ENCODE measurements around the gene SPATS2.

SPATS2 gene

DNA sequence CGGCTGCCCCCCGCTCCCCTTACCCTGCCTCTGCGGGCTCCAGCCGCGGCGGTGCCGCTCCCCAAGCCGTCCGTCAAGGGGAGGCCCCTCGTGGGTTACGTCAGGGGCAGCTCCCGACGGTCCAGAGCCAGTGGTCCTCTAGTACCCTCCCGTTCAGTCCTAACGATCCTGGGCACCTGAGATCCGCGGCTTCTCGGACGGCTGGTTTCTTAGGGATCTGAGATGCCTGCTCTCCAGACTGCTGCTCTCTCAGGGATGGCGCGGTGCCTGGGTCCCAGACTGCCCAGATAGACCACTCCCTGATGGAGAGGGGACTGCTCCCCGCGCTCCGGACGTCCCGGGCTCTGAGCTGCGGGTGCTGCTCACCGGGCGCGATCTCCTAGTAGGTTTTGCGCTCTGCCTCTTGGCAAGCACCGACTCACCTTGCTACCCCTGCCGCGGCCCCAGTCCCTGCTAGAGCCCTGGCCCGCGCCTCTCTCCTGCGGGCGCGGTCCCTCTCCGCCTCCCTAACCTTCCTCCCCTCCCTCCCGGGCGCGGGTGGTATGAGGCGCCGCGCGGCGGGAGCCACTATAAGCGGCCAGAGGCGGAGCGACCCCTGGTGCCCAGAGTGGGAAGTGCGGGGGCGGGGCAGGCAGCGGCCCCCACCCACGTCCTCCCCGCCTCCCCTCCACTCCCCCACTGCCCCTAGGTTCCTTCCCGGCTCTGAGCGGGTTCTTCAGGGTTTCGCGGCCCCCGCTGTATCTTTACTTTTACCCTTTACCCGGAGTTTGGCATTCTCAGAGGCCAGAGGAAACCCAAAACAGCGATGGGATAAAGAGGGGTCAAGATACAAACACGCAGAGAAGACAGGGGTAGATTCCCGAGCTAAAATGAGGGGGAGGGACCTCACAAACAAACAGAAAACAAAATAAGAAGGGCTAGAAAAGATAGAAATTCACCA is 30.3 kb upstream of the SPATS2 start, which contains the start of gene C1QL4:
Gene C1QL4 (minus strand): TSS at position 544 of the 940 bp plus-strand sequence. CDS start 711 bp downstream, outside the sequence.
- peak; percentile 86 for DNase-seq

DNA sequence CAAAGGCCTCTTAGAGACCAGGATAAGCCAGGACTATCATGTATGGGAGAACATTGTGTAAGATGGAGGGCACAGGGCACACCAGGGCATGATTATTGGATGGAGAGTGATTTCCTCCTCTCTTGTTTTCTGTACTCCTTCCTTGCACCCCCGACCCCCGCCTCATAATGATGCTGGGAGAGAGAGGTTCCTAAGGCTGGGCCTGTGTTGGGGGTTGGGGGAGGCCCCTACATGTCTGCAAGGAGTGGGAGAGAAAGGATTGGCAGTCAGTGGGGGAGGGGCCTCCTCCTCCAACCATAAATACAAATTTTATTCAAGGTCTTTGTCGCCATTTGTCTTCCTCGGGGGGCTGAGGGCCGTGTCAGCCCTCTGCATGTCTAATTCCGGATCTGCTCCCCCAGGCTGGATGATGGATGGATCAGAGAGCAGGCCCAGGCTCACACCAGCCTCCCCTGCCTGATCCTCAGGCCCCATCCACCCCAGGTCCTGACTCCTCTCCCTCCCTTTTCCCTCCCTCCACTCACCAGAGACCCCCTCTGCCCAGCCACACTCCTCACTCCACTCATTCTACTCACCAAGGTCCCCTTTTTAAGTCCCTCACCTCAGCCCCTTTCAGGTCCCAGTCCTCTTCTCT is 28.3 kb upstream of the SPATS2 start:
- DNase-seq, result no peak

DNA sequence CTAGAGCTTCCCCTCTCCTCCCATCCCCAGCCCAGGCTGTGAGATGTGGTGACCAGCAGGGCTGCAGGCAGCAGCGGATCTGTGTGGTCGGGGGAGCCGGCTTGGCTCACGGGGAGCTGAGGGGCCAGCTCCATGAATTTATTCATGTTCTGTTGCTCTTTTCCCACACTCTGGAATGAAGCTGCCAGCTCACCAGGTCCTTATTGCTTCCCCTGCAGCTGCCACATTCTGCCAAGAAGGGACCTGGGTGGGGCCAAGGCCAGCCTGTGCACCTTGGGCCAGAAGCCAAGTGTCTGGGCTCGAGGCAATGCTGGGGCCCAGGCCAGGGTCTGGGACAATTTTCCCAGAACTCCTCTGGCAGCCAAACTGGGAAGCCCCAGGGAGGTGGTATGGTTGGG is 27.8 kb upstream of the SPATS2 start:
- no peak for DNase-seq

DNA sequence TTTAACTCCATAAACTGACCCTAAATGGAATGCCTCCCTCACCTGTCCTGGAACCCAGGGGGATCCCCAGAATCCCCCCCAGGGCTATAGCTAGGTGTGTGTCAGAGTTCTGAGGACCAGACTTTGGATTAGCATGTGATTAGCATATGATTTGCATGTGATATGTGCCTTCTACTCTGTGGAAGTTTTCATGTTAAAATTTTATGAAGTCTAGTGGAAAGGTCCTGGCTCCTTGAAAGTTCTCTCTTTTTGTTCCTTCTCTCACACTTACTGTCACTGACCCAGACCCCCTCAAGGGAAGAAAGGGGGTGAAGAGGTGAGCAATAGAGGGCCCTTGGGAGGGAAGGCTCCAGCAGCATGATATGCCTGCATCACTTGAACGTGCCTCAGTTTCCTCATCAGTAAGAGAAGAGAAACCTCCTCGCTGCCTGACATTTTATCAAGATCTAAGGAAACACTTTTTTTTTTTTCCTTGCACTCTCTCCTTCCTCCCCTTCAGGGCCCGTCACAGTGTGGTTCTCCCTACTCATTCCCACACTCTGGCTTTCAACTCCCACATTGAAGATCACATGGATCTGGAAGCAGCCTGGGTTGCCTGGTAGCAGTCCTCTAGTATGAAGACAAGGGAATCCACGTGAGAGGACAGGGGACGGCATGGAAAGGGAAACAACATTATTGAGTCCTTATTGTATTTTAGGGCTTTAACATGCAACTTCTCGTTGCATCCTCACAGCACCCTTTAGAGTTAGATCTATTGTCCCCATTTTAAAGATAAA is 27.0 kb upstream of the SPATS2 start:
- DNase-seq, result no peak

DNA sequence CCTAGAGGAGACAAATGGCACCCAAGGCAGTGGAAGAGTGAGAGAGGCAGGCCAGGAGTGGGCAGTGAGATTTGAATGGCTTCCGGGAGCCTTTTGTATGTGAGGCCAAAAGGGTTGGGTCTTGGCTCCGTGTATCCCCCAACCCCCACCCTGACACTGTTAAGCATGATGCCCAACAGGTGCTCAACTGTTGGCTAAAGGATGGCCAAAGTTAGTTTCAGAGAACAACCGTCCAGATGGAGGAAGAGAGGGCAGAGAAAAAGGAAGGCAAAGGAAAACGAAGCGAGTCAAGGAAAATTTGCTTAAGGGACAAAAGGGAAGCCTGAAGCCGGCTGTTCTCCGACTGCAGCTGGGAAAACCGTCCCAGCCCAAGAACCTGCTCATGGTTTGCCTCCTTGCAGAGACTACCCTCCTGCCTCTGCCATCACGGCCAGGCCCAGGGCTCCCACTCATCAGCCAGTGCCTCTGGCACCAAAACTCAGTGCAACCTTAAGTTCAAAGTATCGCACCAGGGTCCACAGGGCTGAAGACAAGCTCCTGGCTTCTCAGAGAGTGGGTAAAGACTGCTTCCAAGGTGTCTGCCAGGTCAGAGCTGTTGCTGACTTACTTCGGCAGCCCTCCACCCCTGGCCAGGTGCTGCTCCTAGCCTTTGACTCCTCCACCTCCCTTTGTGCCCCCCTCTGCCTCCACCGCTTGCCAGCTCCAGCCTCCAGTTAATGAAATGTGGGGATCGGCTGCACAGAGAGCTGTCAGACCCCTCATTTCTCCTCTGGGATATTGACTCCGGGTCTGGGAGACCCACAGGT is 26.1 kb upstream of the SPATS2 start:
- DNase-seq, result no peak

DNA sequence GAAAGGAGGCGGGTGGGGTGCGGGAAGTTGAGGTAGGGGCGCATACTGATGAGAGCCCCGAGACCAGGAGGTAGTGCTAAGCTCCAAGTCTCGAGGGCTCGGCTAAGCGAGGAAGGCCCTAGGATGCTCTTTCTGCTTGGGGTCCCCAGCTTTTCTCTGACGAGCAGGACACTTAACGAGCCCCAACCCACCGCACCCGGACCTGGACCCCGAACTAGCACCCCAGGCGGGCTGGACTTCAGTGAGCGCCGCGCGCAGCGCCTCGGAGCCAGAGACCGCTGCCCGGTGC is 25.5 kb upstream of the SPATS2 start:
- DNase-seq, result no peak

DNA sequence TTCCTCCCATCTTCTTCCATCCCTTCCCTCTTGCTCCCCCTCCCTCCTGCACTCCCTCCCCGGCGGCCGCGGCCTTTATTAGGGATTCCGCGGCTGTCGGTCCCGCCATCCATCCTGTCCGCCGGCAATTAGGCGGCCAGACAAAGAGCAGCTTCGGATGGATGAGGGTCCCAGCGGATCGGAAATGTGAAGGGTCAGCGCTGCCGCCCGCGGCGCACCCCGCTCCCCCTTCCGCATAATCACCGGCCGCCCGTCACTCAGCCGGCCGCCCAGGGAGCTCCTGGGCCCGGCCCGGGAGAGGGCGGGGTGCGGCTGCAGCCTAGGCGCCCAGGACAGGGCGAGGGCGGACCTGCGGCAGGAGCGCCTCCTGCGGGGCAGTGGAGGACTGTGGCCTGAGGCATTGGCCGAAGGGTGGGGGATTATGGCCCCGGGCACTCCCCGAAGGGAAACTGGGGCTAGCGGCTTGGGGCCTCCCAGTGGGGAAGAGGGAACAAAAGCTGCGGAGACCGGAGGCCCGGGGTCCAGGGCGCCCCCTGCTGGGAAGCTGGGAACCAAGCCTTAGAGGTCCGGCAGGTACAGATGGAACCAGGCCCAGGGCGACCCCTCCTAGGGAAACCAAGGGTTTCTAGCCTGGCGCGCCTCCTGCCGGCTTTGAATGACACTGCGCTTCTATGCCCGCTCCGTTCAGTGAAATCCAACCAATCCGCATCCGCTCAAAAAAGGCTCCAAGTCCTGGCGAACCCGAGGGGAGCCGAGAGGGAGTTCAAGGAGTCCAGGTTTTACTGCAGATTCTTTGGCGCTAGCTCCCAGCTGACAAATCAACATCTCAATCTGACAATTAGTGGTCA is 25.0 kb upstream of the SPATS2 start:
- DNase-seq, result peak; percentile 92

DNA sequence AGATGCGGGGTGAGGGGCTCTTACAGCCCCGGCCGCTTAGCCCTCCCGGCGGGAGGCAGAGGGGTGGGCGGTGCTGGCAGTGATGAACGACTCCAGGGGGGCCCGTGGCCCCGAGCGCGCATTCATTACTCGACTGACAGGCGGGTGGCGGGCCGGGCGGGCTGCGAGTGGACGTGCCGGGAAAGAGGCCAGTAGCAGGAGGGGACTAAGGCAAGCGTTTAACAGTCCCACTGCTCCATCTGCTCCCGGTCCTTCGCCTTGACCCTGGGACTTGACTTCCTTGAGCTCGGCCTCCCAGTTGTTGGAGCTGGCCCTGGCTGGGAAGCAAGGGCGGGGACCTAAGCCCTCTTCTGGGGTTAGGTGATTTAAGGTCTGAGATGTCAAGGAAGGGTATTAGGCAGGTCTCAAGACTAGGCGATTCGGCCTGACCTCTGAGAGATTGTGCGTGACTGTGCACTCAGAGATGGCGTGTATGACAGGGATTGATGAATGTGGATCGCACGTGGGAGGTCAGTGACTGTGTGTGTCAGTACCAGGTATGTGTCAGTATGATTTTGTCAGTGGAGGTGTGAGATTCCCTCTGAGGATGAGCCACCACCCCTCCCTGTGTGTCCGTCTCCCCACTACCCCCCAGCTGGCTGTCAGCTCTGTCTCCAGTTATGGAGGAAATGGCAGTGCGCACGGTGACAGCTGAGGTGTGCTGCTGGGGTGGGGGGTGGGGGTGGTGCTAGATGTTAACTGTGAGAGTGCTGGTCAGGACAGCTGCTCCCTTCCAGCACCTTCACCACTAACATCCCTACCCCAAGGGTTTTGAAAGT is 24.1 kb upstream of the SPATS2 start:
- DNase-seq, result peak; percentile 62

DNA sequence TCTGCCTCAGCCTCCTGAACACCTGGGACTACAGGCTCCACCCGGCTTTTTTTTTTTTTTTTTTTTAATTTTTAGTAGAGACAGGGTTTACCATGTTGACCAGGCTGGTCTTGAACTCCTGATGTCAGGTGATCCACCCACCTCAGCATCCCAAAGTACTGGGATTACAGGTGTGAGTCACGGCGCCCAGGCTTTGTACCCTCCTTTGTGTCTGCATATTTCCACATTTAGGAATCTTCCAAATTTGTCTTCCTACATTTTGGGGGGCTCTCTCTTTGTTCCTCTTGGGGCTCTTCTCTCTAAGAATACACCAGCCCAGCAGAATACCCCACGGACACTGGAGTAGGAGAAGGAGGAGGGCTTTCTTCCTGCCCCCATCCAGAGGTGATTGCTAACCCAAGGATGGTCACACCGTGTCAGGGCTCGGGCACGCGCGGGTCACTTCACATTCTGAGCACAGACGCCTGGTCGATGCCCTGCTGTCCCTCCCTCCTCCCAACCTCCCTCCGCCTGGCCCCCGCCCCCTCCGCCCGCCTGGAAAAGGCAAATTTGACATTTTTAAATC is 22.7 kb upstream of the SPATS2 start:
- DNase-seq, result no peak

DNA sequence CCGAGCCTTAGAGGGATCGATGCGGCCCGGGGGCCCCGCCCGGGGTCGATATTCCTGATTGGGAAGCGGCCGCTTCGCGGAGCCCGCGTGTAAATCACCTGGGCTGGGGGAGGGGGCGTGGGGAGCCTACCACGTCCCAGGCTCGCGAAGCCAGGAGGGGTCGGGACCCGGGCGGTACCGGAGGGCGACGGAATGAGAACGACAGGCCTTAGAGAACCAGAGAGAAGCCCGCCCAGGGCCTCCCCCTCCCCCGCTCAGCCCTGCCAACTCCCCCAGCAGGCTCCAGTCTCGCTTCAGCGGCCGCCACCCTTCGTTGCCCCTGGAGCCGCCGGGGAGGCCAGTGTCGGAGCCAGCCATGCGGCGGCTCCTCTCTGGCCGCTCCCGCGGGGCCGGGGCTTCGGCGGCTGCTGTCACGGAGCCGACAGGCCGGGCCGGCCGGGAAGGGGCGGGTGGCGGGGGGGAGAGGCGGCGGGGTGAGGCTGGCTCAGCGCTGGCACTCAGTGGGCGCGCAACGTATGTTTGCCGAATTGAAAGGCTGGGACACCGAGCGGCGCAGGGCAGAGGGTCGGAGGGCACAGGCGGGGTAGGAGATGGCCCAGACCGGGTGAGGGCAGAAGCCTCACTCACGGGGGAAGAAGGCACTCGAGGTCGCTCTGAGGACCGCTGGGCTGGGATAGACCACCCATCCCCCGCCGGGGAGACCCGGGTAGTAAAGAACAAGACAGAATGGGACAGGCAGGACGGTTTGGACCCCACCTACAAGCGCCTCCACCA is 22.0 kb upstream of the SPATS2 start:
- peak; percentile 79 for DNase-seq

DNA sequence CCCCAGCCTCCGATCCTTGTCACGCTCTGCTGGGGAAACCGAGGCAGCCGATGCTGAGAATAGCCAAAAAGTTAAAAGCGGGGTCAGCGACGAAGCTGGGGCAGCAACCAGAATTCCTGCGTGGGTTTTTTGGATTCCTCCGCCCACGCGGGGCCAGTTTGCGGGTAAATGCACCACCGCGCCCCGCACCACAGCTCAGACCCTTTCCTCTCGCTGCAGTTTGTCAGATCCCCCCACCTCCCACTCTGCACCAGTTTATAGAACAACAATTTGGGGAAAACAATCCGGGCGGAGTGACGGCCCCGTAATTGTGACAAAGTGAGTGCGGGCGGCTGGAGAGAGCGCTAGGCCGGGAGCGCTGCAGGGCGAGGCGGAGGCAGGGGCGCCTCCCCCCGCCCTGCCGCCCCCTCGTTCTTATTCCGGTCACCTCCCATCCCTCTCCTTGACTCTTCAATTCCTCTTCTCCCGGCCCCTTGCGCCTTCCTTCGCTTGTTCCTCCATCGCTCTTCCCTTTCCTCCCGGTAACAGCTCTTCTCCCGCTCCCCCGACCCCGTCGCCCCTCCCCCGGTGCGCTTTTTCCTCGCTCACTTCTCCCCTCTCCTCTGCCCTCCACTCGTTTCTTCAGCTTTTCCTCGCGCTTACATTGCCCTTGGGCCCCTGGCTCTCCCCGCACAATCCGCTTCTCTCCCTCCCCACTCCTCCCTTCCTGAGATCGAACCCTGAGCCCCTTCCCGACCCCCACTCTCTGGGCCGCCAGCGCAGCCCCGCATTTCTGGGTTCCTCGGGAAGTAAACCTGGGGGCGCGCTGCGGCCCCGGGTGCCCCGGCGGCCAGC is 21.2 kb upstream of the SPATS2 start:
- peak; percentile 28 for DNase-seq

DNA sequence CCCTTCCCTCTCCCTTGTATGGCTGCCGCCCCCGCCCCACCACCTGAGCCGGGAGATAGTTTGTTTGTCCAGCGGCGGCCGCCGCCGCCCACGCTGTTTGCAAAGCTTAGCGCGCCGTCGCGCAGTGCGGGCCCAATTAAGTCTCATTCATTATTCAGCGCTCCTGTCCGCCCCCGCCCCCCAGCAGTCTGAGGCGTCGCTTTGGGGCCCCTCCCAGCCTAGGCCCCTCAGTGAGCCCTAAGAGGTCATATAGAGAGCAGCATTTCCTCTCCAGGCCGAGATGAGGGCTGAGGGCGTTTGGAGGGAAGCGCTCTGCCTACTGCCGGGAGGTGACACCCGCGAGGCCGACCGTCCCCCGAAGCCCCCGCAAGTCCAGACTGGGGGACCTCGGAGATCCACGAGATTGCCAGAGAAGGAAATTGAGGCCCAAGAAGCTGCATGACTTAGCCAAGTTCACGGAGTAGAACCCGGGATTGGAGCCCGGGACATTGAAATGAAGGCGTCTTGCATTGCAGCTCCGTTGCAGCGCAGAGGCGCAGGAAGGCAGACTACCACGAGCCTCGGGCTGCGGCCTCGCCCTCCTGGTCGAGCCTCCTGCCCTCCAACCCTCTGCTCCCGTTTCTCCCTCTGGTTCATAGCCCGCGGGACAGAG is 20.5 kb upstream of the SPATS2 start, which contains the start of gene DNAJC22:
Gene DNAJC22 (plus strand): TSS at position 230 of the 652 bp plus-strand sequence. CDS start 1,985 bp downstream, outside the sequence.
- DNase-seq, result peak; percentile 68

DNA sequence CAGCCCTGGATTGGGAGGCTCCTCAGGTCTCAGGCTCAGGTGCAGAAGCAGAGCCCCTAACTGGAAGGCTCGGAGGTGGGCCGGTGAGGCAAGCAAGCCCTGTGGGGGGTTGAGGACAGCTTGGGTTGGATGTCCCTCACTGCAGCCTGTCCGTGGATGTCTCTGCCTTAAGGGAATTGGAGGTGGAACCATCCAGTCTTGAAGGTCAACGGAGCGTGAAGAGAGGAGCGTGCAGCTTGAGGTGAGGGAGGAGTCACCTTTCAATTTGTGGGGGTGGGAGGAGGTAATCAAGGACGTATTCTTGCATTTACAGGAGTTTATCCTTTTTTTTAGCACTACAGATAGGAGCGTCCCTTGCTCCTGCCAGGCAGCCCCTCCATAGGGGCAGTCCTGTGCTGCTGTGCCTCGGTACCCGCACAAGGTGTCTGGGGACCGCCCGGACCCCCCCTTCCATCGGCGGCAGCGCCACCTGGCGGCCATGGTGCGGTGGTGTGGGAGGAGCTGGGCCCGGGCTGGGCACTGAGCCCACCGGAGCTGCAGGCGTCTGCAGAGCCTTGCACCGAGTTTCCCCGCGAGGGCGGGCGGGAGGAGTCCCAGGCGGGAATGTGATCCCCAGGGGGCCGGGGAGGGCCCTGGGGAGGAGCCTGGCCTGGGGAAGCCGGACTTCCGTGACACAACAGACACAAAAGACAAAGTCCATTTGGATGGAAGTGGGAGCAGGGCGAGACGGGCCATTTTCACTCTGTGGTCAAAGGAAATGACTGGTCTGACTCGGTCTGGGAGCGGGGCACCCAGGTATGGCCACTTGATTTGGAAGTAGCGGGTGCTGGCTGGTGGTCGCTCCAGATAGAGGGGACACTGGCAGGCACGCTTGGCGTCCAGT is 19.7 kb upstream of the SPATS2 start:
- DNase-seq, result peak; percentile 78

DNA sequence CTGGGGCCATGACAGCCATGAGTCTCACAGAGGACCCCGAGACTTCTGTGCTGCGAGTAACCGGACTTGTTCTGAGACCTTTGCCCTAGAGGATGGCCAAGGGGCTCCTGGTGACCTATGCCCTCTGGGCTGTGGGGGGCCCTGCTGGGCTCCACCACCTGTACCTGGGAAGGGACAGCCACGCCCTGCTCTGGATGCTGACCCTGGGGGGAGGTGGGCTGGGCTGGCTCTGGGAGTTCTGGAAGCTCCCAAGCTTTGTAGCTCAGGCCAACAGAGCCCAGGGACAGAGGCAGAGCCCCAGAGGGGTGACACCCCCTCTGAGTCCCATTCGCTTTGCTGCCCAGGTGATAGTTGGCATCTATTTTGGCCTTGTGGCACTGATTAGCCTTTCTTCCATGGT is 18.5 kb upstream of the SPATS2 start:
- no peak for DNase-seq

DNA sequence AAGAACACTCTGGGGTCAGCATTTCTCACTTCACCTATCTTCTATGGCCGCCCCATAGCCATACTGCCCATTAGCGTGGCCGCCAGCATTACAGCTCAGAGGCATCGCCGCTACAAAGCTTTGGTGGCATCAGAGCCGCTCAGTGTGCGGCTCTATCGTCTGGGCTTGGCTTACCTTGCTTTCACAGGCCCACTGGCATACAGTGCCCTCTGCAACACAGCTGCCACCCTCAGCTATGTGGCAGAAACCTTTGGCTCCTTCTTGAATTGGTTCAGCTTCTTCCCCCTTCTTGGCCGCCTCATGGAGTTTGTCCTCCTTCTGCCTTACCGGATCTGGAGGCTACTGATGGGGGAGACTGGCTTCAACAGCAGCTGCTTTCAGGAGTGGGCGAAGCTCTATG is 18.0 kb upstream of the SPATS2 start:
- no peak for DNase-seq

DNA sequence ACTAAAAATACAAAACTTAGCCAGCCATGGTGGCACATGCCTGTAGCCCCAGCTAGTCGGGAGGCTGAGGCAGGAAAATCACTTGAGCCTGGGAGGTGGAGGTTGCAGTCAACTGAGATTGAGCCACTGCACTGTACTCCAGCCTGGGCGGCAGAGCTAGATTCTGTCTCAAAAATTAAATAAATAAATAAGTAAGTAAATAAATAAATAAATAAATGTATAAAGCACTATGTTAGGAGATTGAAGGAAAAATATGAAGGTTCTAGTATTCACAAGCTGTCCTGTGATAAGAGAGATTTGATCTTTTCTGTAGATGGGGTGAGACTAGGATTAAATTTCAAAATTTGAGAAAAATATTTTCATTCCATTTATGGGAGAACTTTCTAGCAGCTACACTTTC is 14.9 kb upstream of the SPATS2 start:
- no peak for DNase-seq

DNA sequence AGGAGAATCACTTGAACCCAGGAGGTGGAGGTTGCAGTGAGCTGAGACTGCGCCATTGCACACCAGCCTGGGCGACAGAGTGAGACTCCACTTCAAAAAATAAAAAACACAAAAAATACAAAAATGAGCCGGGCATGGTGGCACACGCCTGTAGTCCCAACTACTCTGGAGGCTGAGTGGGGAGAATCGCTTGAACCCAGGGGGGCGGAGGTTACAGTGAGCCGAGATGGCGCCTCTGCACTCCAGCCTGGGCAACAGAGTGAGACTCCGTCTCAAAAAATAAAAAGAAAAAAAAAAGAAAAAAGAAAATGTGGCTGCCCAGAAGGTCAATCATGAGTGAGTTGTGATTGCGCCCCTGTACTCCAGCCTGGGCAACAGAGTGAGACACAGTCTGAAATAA is 11.3 kb upstream of the SPATS2 start:
- DNase-seq, result no peak

Measured in NCI-H146 (cell line).